K562 (cell line): Measurements from ENCODE around the gene KMT2D. TPM values are rescaled to one million over a fixed set of nuclear protein-coding genes. Genes with fewer than 3 reads are reported as not detected.

ENCODE experiments used
- ATAC-seq: fragments of 200-7000 bp; cut with Tn5 transposase; 3 replicates; pipeline ENCODE4 v1.9.1; 2020; ENCODE audit warnings: moderate library complexity
- BruUV-seq: library from RNA; stranded (reverse); fragments of 400-500 nt; replicated peaks from 2 replicates; lab custom pipeline; 2021; lab: Mats Ljungman, UMichigan
- CTCF ChIA-PET: fragments of 300-600 bp; formaldehyde crosslinking; extraction: SDS; loops from one replicate; lab custom pipeline; 2021; ENCODE audit warnings: low intra/inter-chr PET ratio; lab: Yijun Ruan, JAX
- POLR2A ChIA-PET: fragments of 300-600, 350-650 bp; sonication (Branson Sonifier 250); formaldehyde crosslinking; extraction: SDS; loops from one replicate; lab custom pipeline; 2021; ENCODE audit warnings: antibody characterized with exemption, inconsistent platforms; lab: Yijun Ruan, JAX
- DNase-seq, 4 experiments: peaks; one replicate each; pipeline versions ENCODE4 v3.0.0 to v3.0.0-alpha.2; 2011 to 2018; ENCODE audit warnings: low spot score in 3 of 4, mixed read lengths in 3 of 4; ENCODE audit errors: extremely low read depth in 1 of 4
- FAIRE-seq: peaks from 2 replicates; lab custom pipeline; 2011; peaks lifted over from hg19 to GRCh38; lab: Jason Lieb, UNC
- H2AFZ ChIP-seq: 2 replicates; pipeline ENCODE4 v1.6.0; 2011; ENCODE audit warnings: low read depth, low read length, control low read depth, inconsistent platforms
- H3K27ac ChIP-seq: fragments of 200-600 bp; 3 replicates; pipeline ENCODE4 v1.8.0; 2011; ENCODE audit warnings: low read depth, mild to moderate bottlenecking, control low read depth, inconsistent platforms, low read length, moderate library complexity, mixed read lengths; ENCODE audit errors: extremely low read depth
- H3K27me3 ChIP-seq, 2 experiments: fragments of 300-600 bp in 1 of 2; 2 replicates in 1 of 2; 3 replicates in 1 of 2; pipeline versions ENCODE4 v1.6.0 to v1.8.0; 2011; ENCODE audit warnings: inconsistent platforms in 2 of 2, low read length in 2 of 2, mild to moderate bottlenecking in 1 of 2, mixed read lengths in 1 of 2, moderate library complexity in 1 of 2; ENCODE audit not compliant: control insufficient read depth in 2 of 2, insufficient read depth in 2 of 2
- H3K36me3 ChIP-seq: fragments of 300-600 bp; 3 replicates; pipeline ENCODE4 v1.8.0; 2011; ENCODE audit warnings: mild to moderate bottlenecking, low read length, inconsistent platforms; ENCODE audit not compliant: control insufficient read depth, insufficient read depth
- H3K4me1 ChIP-seq, 2 experiments: fragments of 200-600 bp in 1 of 2; replicated peaks in 1 of 2; 2 replicates in 1 of 2; 3 replicates in 1 of 2; pipeline versions ENCODE4 v1.5.1 to v1.8.0; 2011; ENCODE audit warnings: inconsistent platforms in 2 of 2, low read length in 2 of 2, mild to moderate bottlenecking in 1 of 2, mixed read lengths in 1 of 2, moderate library complexity in 1 of 2; ENCODE audit not compliant: control insufficient read depth in 2 of 2, insufficient read depth in 2 of 2
- H3K4me2 ChIP-seq: 2 replicates; pipeline ENCODE4 v1.6.1; 2011; ENCODE audit warnings: low read length, control low read depth, inconsistent platforms, mixed read lengths; ENCODE audit not compliant: insufficient read depth
- H3K4me3 ChIP-seq: fragments of 200-600 bp; sonication (generic), shearing (Covaris generic); 2 replicates; pipeline ENCODE4 v1.5.1; 2016; ENCODE audit warnings: control low read depth, inconsistent platforms
- H3K79me2 ChIP-seq: fragments of 200-600 bp; 3 replicates; pipeline ENCODE4 v1.8.0; 2011; ENCODE audit warnings: low read length, inconsistent platforms; ENCODE audit not compliant: control insufficient read depth, insufficient read depth
- H3K9ac ChIP-seq, 2 experiments: 2 replicates each; pipeline versions ENCODE4 v1.6.0 to v1.6.1; 2011; ENCODE audit warnings: low read depth in 2 of 2, low read length in 2 of 2, control low read depth in 1 of 2, inconsistent platforms in 1 of 2, mild to moderate bottlenecking in 1 of 2, mixed read lengths in 1 of 2; ENCODE audit not compliant: insufficient read depth in 1 of 2
- H3K9me1 ChIP-seq: one replicate; pipeline ENCODE4 v1.6.0; 2011; ENCODE audit warnings: inconsistent platforms, mild to moderate bottlenecking, low read length, moderate library complexity; ENCODE audit not compliant: control insufficient read depth, insufficient read depth
- H3K9me3 ChIP-seq: replicated peaks from 2 replicates; pipeline ENCODE4 v1.5.1; 2011; ENCODE audit warnings: low read depth, low read length, inconsistent platforms; ENCODE audit not compliant: control insufficient read depth, insufficient read depth
- H4K20me1 ChIP-seq: replicated peaks from 2 replicates; pipeline ENCODE4 v1.6.1; 2011; ENCODE audit warnings: low read length, inconsistent platforms, mixed read lengths; ENCODE audit not compliant: control insufficient read depth, insufficient read depth
- RBFOX2 ChIP-seq: fragments of 200-400 bp; formaldehyde crosslinking; IDR thresholded peaks from 2 replicates; pipeline ENCODE4 v1.6.1; 2017; ENCODE audit warnings: low read depth, mild to moderate bottlenecking, low read length, moderate library complexity
- SMARCC2 ChIP-seq: fragments of 450-650 bp; IDR thresholded peaks from 2 replicates; pipeline ENCODE4 v1.6.1; 2017; ENCODE audit warnings: antibody characterized with exemption, moderate library complexity, mild to moderate bottlenecking, low read depth
- TBL1XR1 ChIP-seq, 2 experiments: IDR thresholded peaks; 2 replicates each; pipeline ENCODE4 v1.6.1; 2012; ENCODE audit warnings: improper control_type of control experiment in 2 of 2, low read length in 2 of 2, mild to moderate bottlenecking in 1 of 2
- WGBS: fragments of 100-300 bp; shearing (Covaris generic); methylation state at CpG from one replicate; pipeline ENCODE4 v1.1.6; 2016; ENCODE audit warnings: low coverage, mixed read lengths; ENCODE audit not compliant: insufficient coverage; ENCODE audit errors: missing lambda C conversion rate; 5-methylcytosine and 5-hydroxymethylcytosine counted together
- in situ Hi-C: fragments of 300-500 bp; cut with MboI; formaldehyde crosslinking; loops from 4 replicates; pipeline ENCODE4 v1.15.0; 2018; ENCODE audit warnings: inconsistent platforms, mixed read lengths
- intact Hi-C: fragments of 100-400 bp; cut with micrococcal nuclease; formaldehyde crosslinking; loops from 2 replicates; pipeline ENCODE4 v1.14.2; 2022
- polyA plus RNA-seq, 8 experiments: library from polyadenylated mRNA; depleted of rRNA in 4 of 8; stranded (reverse) in 5 of 8; unstranded in 3 of 8; fragments of >200 nt; fragmentation: Nextera tagmentation in 2 of 8; fragmentation: Illumina TruSeq in 1 of 8; extraction: Ambion mirVana in 2 of 8; extraction: Trizol in 1 of 8; gene quantifications; 2 replicates each; pipeline versions ENCODE4 v1.2.1 to v1.2.3, GENCODE V29; 2011 to 2014; ENCODE audit warnings: inconsistent platforms in 1 of 8, missing spikeins in 1 of 8
- total RNA-seq, 7 experiments: library from RNA; depleted of rRNA in 6 of 7; stranded (reverse); fragments of >200 nt in 6 of 7; fragmentation: Illumina TruSeq in 2 of 7; extraction: Trizol in 2 of 7; gene quantifications; 2 replicates each; pipeline versions ENCODE4 v1.2.1 to v1.2.3, GENCODE V29; 2011 to 2021; ENCODE audit warnings: low replicate concordance in 1 of 7
- TF ChIP-seq, protein P1 (sequence below), 2 experiments: fragments of 450-650 bp in 1 of 2; IDR thresholded peaks; 2 replicates each; pipeline ENCODE4 v1.6.1; 2011 to 2017; ENCODE audit warnings: low read depth in 2 of 2, antibody characterized with exemption in 1 of 2, borderline replicate concordance in 1 of 2, low read length in 1 of 2, mild to moderate bottlenecking in 1 of 2, mixed read lengths in 1 of 2; ENCODE audit not compliant: control insufficient read depth in 1 of 2

KMT2D gene
- total and polyA plus RNA-seq, 9 of the 15 experiments (the other 6 are each of a cell fraction or from before 2014, with no cell fraction given) = 0.22 to 93.7 (median 13.7) TPM

DNA sequence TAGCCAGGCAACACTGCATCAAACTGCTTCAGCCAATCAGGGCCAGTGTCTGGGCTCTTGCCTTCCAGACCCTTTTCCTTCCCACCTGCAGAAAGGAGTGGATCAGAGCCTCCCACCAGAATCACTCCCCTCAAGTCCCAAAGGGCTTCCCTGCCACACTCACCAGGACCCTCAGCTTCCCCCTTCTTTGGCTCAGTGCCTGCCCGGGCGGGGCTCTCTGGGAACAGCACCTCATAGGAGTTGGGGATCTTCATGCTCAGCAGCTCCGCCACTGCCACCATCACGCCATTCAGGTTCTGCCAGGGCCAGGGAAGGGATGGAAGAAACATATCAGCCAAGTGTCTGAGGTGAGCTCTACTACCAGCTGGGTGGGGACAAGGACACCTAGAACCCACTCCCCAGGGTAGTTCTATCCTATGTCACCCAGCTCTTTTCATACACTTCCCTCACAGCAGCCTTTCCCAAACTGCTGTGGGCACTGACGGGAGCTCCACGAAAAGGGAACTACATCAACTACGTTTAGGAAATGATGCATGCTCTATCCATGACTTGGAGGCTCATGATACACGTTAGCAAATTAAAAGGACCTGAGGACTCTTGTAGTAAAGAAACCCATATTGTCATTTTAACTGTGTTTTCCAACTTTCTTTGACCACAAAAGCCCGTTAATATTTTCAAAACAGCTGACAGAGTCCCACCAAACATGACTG lies 32.6 kb downstream of the KMT2D start (continued):
- TF ChIP-seq TBL1XR1 (IDR thresholded peaks at IDR 0.05; ENCODE audit: low read length in 2 of 2) = no peak

DNA sequence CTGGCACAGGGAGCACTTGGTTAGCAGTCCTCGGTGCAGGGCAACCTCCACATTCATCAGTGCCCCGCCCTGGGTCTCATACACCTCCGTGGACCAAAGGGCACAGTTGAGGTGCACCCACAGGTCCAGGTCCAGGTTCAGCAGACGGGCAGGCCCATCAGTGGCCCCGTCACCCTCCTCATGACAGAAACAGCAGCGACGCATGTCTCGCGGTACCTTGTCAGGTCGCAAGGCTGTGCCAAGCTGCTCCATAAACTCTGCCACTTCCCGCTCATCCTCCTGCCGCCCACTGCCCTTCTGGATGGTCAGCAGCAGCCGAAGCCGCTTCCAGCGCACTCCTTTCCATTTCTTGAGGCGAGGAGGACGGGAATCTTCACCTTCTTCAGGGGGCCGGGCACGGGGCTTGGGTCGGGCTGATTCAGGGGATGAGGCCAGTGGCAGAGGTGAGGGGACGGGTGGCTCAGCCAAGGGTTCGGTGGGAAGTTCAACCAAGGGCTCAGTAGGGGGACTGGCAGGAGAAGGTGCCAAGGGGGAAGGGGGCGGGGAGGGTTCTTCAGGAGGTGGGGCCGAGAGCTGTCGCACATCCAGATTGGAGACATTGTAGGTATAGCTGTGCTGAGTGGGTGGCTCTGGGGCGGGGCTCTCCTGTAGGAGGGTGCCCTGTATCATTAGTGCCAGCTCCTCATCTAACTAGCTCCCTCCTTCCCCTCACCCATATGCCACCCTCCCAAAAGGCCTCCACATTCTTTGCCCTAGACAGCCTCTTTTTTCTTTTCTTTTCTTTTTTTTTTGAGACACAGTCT lies 33.7 kb downstream of the KMT2D start:
- Histone ChIP-seq H3K9me1 (no peaks in the 10 kb centered on the region), H3K4me2 (no peak overlapping the region), H4K20me1 (0 out of 2 replicates have a peak, but pooled peaks cover 5% of the 10 kb centered on the region), H3K4me1 (peaks cover 0 to 4% of the 10 kb centered on the region in 2 experiments; a peak in 1 of 5 replicates), H3K27me3 (no peaks in the 10 kb centered on the region), H3K4me3 (no peak overlapping the region), H3K27ac (no peak overlapping the region), H3K9me3 (no peaks in the 10 kb centered on the region), H3K79me2 (no peaks in the 10 kb centered on the region), H2AFZ (no peak overlapping the region), H3K9ac (peak overlapping the region in 1 of 2 experiments; percentile 11; a peak in 1 of 4 replicates), H3K36me3 (peaks cover 100% of the 10 kb centered on the region)
- no peak for FAIRE-seq
- DNase-seq = no peak
- CTCF ChIA-PET = no interaction called here
- BruUV-seq = no TSS peak
- ATAC-seq = no peak
- TF ChIP-seq SMARCC2 = no peak
- TF ChIP-seq RBFOX2 = peak; percentile 39; the same call in 1 of the 2 replicates
- TF ChIP-seq, protein P1, sequence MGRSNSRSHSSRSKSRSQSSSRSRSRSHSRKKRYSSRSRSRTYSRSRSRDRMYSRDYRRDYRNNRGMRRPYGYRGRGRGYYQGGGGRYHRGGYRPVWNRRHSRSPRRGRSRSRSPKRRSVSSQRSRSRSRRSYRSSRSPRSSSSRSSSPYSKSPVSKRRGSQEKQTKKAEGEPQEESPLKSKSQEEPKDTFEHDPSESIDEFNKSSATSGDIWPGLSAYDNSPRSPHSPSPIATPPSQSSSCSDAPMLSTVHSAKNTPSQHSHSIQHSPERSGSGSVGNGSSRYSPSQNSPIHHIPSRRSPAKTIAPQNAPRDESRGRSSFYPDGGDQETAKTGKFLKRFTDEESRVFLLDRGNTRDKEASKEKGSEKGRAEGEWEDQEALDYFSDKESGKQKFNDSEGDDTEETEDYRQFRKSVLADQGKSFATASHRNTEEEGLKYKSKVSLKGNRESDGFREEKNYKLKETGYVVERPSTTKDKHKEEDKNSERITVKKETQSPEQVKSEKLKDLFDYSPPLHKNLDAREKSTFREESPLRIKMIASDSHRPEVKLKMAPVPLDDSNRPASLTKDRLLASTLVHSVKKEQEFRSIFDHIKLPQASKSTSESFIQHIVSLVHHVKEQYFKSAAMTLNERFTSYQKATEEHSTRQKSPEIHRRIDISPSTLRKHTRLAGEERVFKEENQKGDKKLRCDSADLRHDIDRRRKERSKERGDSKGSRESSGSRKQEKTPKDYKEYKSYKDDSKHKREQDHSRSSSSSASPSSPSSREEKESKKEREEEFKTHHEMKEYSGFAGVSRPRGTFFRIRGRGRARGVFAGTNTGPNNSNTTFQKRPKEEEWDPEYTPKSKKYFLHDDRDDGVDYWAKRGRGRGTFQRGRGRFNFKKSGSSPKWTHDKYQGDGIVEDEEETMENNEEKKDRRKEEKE (IDR thresholded peaks at IDR 0.05; ENCODE audit: borderline replicate concordance in 1 of 2, control insufficient read depth in 1 of 2, low read depth in 2 of 2, low read length in 1 of 2) = no peak
- 98% methylated on average over 11 of the region's 26 CpGs for WGBS
- intact Hi-C loops (no loop called here), in situ Hi-C loops (no loop called here)
- POLR2A ChIA-PET = interaction anchor here (0.6 to 4.2 kb wide), 2 partner anchors 11 to 37 kb away, joined by 4 to 19 read pairs; no protein-coding TSS in a partner anchor
